H9 (cell line): ENCODE data around the gene TBP. TPM values are rescaled to one million over a fixed set of nuclear protein-coding genes. Genes with fewer than 3 reads are reported as not detected.

ENCODE experiments used
- DNase-seq: peaks from one replicate; pipeline ENCODE4 v3.0.0-alpha.2; 2017
- H2AFZ ChIP-seq: one replicate; pipeline ENCODE4 v1.6.1; 2013; ENCODE audit warnings: mild to moderate bottlenecking, low read length, control low read depth, moderate library complexity
- H2AK5ac ChIP-seq: 2 replicates; pipeline ENCODE4 v1.6.1; 2013; ENCODE audit warnings: low read length, control low read depth, mixed read lengths; ENCODE audit not compliant: insufficient read length
- H2BK120ac ChIP-seq: one replicate; pipeline ENCODE4 v1.6.1; 2013; ENCODE audit warnings: low read depth, mild to moderate bottlenecking, low read length, control low read depth, inconsistent platforms; ENCODE audit not compliant: poor library complexity, severe bottlenecking
- H2BK12ac ChIP-seq: 2 replicates; pipeline ENCODE4 v1.6.1; 2013; ENCODE audit warnings: low read length, control low read depth, mixed read lengths, low read depth; ENCODE audit not compliant: insufficient read length
- H2BK15ac ChIP-seq: 2 replicates; pipeline ENCODE4 v1.6.1; 2013; ENCODE audit warnings: low read depth, low read length, control low read depth
- H2BK20ac ChIP-seq: one replicate; pipeline ENCODE4 v1.6.1; 2013; ENCODE audit warnings: low read depth, mild to moderate bottlenecking, low read length, control low read depth, inconsistent platforms; ENCODE audit not compliant: poor library complexity, severe bottlenecking
- H2BK5ac ChIP-seq: 2 replicates; pipeline ENCODE4 v1.6.1; 2013; ENCODE audit warnings: low read length, control low read depth, mixed read lengths; ENCODE audit not compliant: insufficient read length
- H3K14ac ChIP-seq: 2 replicates; pipeline ENCODE4 v1.6.1; 2013; ENCODE audit warnings: low read length, control low read depth; ENCODE audit not compliant: insufficient read depth
- H3K18ac ChIP-seq: 2 replicates; pipeline ENCODE4 v1.6.1; 2013; ENCODE audit warnings: low read depth, mild to moderate bottlenecking, mixed read lengths, low read length, control low read depth; ENCODE audit not compliant: insufficient read length
- H3K23ac ChIP-seq: 2 replicates; pipeline ENCODE4 v1.6.1; 2013; ENCODE audit warnings: low read length, control low read depth, mixed read lengths, low read depth; ENCODE audit not compliant: insufficient read length
- H3K23me2 ChIP-seq: 2 replicates; pipeline ENCODE4 v1.6.1; 2013; ENCODE audit warnings: low read depth, mild to moderate bottlenecking, mixed read lengths, low read length, control low read depth; ENCODE audit not compliant: insufficient read length, poor library complexity, severe bottlenecking
- H3K27ac ChIP-seq: 2 replicates; pipeline ENCODE4 v1.5.1; 2013; ENCODE audit warnings: low read length, control low read depth, mixed read lengths, low read depth; ENCODE audit not compliant: insufficient read length
- H3K27me3 ChIP-seq: 2 replicates; pipeline ENCODE4 v1.6.1; 2013; ENCODE audit warnings: low read length, control low read depth, inconsistent platforms; ENCODE audit not compliant: insufficient read depth
- H3K4ac ChIP-seq: 2 replicates; pipeline ENCODE4 v1.6.1; 2013; ENCODE audit warnings: low read depth, mild to moderate bottlenecking, control low read depth, inconsistent platforms, low read length, moderate library complexity
- H3K4me1 ChIP-seq: 2 replicates; pipeline ENCODE4 v1.6.1; 2013; ENCODE audit warnings: low read length, control low read depth, inconsistent platforms; ENCODE audit not compliant: insufficient read depth
- H3K4me2 ChIP-seq: 2 replicates; pipeline ENCODE4 v1.6.1; 2013; ENCODE audit warnings: low read length, control low read depth, mixed read lengths; ENCODE audit not compliant: insufficient read length, insufficient read depth
- H3K56ac ChIP-seq: 2 replicates; pipeline ENCODE4 v1.6.1; 2013; ENCODE audit warnings: low read depth, mild to moderate bottlenecking, mixed read lengths, low read length, control low read depth; ENCODE audit not compliant: insufficient read length
- H3K79me1 ChIP-seq: 2 replicates; pipeline ENCODE4 v1.6.1; 2013; ENCODE audit warnings: low read depth, mild to moderate bottlenecking, moderate library complexity, low read length, control low read depth, inconsistent platforms; ENCODE audit not compliant: insufficient read depth, poor library complexity, severe bottlenecking
- H3K79me2 ChIP-seq: 2 replicates; pipeline ENCODE4 v1.6.1; 2013; ENCODE audit warnings: low read length, control low read depth, inconsistent platforms; ENCODE audit not compliant: insufficient read depth
- H3K9ac ChIP-seq: 2 replicates; pipeline ENCODE4 v1.6.1; 2013; ENCODE audit warnings: low read length, control low read depth, mixed read lengths; ENCODE audit not compliant: insufficient read length; ENCODE audit errors: extremely low read depth
- H3K9me3 ChIP-seq: one replicate; pipeline ENCODE4 v1.6.1; 2013; ENCODE audit warnings: low read depth, low read length, inconsistent platforms; ENCODE audit not compliant: control insufficient read depth
- H3T11ph ChIP-seq: one replicate; pipeline ENCODE4 v1.6.1; 2013; ENCODE audit warnings: mild to moderate bottlenecking, low read length, control low read depth, inconsistent platforms
- H4K20me1 ChIP-seq: one replicate; pipeline ENCODE4 v1.6.1; 2013; ENCODE audit not compliant: control insufficient read depth, insufficient read length, insufficient read depth
- H4K5ac ChIP-seq: 2 replicates; pipeline ENCODE4 v1.6.1; 2013; ENCODE audit warnings: low read depth, mild to moderate bottlenecking, mixed read lengths, low read length, control low read depth; ENCODE audit not compliant: insufficient read length
- H4K8ac ChIP-seq: replicated peaks from 2 replicates; pipeline ENCODE4 v1.6.1; 2013; ENCODE audit warnings: low read length, control low read depth, mixed read lengths, low read depth; ENCODE audit not compliant: insufficient read length
- H4K91ac ChIP-seq: 2 replicates; pipeline ENCODE4 v1.6.1; 2013; ENCODE audit warnings: low read depth, mild to moderate bottlenecking, moderate library complexity, mixed read lengths, low read length, control low read depth; ENCODE audit not compliant: insufficient read length
- H3K27ac Mint-ChIP-seq, 3 experiments: 2 replicates in 2 of 3; 3 replicates in 1 of 3; pipeline ENCODE4 v1.8.0; 2020 to 2021; ENCODE audit warnings: mixed read lengths in 3 of 3, mild to moderate bottlenecking in 1 of 3, moderate library complexity in 1 of 3
- H3K27me3 Mint-ChIP-seq: 2 replicates; pipeline ENCODE4 v1.8.0; 2021; ENCODE audit warnings: low read depth, mild to moderate bottlenecking, moderate library complexity, mixed read lengths
- H3K36me3 Mint-ChIP-seq, 3 experiments: 2 replicates in 2 of 3; 3 replicates in 1 of 3; pipeline ENCODE4 v1.8.0; 2020 to 2021; ENCODE audit warnings: low read depth in 3 of 3, mixed read lengths in 3 of 3; ENCODE audit not compliant: insufficient read depth in 1 of 3
- H3K4me1 Mint-ChIP-seq, 2 experiments: 2 replicates each; pipeline ENCODE4 v1.8.0; 2020; ENCODE audit warnings: mixed read lengths in 2 of 2
- H3K4me3 Mint-ChIP-seq, 2 experiments: 2 replicates in 1 of 2; 3 replicates in 1 of 2; pipeline ENCODE4 v1.8.0; 2020 to 2021; ENCODE audit warnings: mild to moderate bottlenecking in 2 of 2, mixed read lengths in 2 of 2, moderate library complexity in 1 of 2
- H3K9me3 Mint-ChIP-seq, 2 experiments: 2 replicates in 1 of 2; 3 replicates in 1 of 2; pipeline ENCODE4 v1.8.0; 2020; ENCODE audit warnings: mild to moderate bottlenecking in 2 of 2, mixed read lengths in 2 of 2, moderate library complexity in 1 of 2
- CTCF ChIP-seq: fragments of 200-600 bp; sonication (generic); conservative IDR thresholded peaks from 3 replicates; pipeline ENCODE4 v1.8.0; 2021; ENCODE audit warnings: antibody characterized with exemption, mild to moderate bottlenecking
- whole genome bisulfite sequencing: extraction: QIAGEN DNeasy Blood & Tissue Kit; methylation state at CpG from one replicate; pipeline ENCODE4 v1.1.7; 2013; ENCODE audit warnings: missing lambda C conversion rate, low lambda C conversion rate, mixed read lengths; ENCODE audit not compliant: insufficient read length; ENCODE audit errors: extremely low coverage; 5-methylcytosine and 5-hydroxymethylcytosine counted together
- total RNA-seq: library from RNA; stranded (reverse); gene quantifications from 2 replicates; pipeline ENCODE4 v1.2.1, GENCODE V29; 2021

TBP gene
- total RNA-seq, 1 experiment from 2014 or later, result 22.6 TPM

- no peak for DNase-seq
- no peaks in the 10 kb centered on the region for H4K20me1 ChIP-seq
- no peak overlapping the region for H2BK12ac ChIP-seq
- no peak overlapping the region for H3K4me2 ChIP-seq
- H2AK5ac ChIP-seq, result no peak overlapping the region
- H2BK20ac ChIP-seq, result no peak overlapping the region
- no peak for TF ChIP-seq CTCF
- H2BK15ac ChIP-seq, result no peak overlapping the region
- no peak overlapping the region for H3K4ac ChIP-seq
- H3K18ac ChIP-seq, result no peak overlapping the region
- H3K56ac ChIP-seq, result no peak overlapping the region
- no peak overlapping the region for H2BK120ac ChIP-seq
- H3K4me1 ChIP-seq, result no peaks in the 10 kb centered on the region
- no peaks in the 10 kb centered on the region for H3K36me3 Mint-ChIP-seq
- no peak overlapping the region for H2AFZ ChIP-seq
- H3K4me3 Mint-ChIP-seq, result no peak overlapping the region
- H3K23ac ChIP-seq, result no peak overlapping the region
- H3K14ac ChIP-seq, result no peak overlapping the region
- no CpG with 5 or more reads among the region's 6 CpGs for WGBS
- no peaks in the 10 kb centered on the region for H3K9me3 ChIP-seq
- no peak overlapping the region for H2BK5ac ChIP-seq
- no peak overlapping the region for H3K27ac ChIP-seq
- peaks cover 5% of the 10 kb centered on the region for H3K27me3 Mint-ChIP-seq
- H4K8ac ChIP-seq, result no peak overlapping the region
- peaks cover 15 to 17% of the 10 kb centered on the region in 2 experiments for H3K4me1 Mint-ChIP-seq
- no peak overlapping the region for H3T11ph ChIP-seq
- H4K91ac ChIP-seq, result no peak overlapping the region
- peaks cover 0 to 1% of the 10 kb centered on the region in 2 experiments; a peak in 2 of 5 replicates for H3K9me3 Mint-ChIP-seq
- H3K27me3 ChIP-seq, result no peaks in the 10 kb centered on the region
- H3K9ac ChIP-seq, result no peak overlapping the region
- H3K79me2 ChIP-seq, result no peaks in the 10 kb centered on the region
- no peaks in the 10 kb centered on the region for H3K23me2 ChIP-seq
- no peaks in the 10 kb centered on the region for H3K79me1 ChIP-seq
- no peak overlapping the region for H3K27ac Mint-ChIP-seq
- H4K5ac ChIP-seq, result no peak overlapping the region
Measured at GRCh38 chr6:170605574-170606259, 51.5 kb downstream of the TBP start.
